CD4-positive, alpha-beta T cell treated with Interferon alpha-2 for 1 hour (primary cell): Measurements from ENCODE around the gene FBXL7.
"Not testable (repeated sequence)": the region's sequence is repeated elsewhere in the genome, so short reads cannot be mapped to it uniquely, and the experiment has no call there.

Source experiments
- DNase-seq, 2 donors: peaks; one replicate each; pipeline ENCODE4 v3.0.0-alpha.2; 2020 to 2022

The FBXL7 gene

DNA sequence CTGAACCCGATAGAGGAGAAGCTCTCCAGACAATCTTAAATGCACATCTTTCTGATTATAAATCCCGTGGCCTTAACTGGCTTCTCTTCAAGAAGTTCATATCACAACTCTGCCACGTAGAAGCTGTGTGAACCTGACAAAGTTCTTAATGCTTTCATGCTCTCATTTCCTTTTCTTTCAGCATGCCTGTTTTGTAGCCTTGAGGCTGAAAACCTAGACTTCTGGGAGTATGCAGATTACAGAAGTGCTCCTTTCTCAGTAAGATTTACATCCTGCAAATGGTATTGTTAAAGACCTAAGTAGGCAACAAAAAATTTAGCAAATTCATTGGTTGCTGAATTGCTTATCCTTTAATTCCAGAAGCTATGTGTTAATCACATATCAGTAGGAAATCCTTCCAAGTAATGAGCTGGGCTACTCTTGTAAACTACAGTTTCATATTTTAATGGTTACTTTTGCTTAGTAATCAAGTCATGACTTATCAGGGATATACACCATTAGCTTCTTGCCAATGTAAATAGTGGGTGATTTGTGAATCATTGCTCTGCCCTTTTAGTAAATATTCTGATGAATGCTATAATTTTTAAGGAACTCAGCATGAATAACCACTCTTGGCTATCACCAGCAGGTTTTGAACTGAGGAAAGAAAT, 334.7 kb downstream of the FBXL7 start:
- DNase-seq: no peak

DNA sequence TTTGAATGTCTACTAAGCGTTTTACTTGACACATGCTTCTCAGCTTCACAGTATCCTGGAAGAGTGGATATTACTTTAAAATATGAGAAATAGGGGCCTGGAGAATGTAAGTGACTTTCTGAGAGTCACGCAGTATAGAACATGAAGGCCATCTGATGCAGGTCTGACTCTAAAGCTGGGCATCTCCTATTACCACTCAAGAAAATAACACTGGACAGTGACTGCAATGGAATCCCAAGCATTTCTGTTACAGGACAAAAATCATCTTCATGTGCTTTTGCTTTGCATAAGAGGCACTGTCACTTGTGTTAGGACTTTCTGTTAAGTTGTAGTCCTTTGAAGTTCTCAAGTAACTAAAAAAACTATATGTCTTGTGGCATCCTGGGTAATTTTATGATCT, 335.5 kb downstream of the FBXL7 start:
- DNase-seq: no peak

DNA sequence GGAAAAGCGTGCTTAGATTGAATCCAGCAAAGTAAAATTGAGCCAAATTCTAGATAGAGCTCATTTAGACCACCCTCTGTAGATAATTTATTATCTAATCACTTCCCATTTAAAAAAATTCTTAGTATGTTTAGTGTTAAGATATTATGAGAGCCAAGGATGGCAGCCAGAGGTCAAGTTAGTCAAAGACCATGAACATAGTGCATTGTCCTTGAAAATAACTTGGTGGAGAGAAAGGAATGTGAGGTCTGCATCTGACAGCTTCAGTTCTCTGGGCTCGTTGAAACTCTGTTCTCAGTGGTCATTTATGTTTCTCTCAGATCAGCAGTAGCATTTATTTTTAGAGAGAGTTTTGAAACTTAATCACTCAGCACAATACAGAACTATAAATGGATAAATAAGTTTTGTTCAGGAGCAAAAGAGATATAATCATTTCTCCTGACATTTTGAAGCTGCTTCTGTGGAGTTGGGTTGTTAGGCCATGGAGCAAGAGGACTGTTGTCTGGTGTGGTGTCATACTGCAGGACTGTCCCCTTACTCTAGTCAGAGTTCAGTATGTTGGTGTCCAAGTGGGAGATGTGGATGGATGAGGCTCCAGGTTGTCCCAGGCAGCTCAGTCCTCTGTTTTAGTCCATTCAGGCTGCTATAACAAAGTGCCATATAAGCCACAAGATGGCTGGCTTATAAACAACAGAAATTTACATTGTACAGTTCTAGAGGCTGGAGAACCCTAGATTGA, 337.7 kb downstream of the FBXL7 start:
- no peak for DNase-seq

DNA sequence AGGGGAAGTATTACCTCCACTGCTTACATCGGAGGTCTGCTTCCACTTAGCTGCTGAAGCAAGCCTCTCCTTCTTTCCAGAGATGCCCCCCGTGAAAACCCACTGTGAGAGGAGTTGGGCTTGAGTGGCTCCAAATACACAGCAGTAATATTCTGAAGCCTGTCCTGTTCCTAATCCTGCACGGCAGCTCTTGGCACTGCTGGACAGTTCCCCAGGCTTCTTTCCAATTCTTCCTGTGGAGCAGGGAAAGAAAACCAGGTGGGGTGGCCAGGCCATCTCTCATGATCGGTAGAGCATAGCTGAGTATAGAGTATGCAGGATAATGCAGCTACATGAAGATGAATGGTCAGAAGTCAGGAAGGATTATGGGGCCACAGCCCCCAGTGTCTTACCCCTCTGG, 344.3 kb downstream of the FBXL7 start:
- no peak for DNase-seq

DNA sequence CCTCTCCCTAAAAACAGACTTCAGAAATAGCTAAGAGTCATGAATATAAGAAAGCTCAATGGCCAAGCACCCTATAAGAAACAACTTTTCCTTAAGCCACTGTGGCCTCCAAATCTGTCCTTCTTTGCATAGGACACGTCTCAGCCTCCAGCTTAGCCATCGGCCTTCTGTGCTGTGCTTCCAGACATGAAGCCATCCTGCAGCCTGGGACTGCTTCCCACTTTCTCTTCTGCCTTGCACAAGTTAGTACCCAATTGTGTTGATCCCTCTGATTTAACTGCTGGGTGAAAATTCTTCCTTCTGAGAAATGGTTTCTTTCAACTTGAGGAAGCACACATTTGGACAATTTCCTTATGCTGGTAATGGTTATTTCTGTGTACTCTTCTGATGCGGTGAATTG, 344.9 kb downstream of the FBXL7 start:
- DNase-seq: no peak

DNA sequence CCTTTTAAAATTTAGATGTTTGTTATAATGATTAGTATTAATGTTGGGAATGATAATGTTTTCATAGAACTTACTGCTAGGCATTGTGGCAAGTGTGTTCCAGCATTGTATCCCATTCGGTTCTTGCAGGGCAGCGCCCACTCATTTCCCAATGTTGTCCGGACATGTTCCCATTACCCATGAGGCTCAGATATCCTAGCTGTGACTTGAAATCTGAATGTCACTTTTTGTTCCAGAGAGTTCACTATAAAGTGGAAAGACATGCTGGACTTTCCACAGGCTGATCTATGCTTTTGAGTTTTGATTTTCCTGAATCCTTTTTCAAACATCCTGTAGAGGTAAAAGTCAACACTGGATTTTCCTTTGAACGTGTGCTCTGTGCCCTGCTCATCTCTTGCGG, 350.6 kb downstream of the FBXL7 start:
- no peak for DNase-seq

DNA sequence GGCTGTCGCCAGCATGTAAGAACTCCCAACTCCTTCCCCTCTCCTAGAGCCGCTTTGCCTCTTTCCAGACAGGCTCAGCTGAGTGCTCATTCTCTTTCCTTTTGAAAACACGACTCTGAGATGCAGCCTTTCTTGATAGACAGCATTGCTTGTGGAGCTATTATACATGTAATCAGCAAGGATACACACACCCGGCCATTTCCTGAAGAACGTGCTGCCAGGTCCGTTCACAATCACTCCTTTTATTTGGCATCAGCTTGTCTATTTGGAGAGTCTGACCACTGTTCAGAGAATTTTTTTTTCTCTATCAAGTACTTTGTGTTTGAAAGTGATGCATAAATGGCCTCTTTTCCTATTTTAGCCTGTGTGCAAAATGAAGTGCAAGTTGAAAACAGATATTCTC, 351.0 kb downstream of the FBXL7 start:
- no peak for DNase-seq

DNA sequence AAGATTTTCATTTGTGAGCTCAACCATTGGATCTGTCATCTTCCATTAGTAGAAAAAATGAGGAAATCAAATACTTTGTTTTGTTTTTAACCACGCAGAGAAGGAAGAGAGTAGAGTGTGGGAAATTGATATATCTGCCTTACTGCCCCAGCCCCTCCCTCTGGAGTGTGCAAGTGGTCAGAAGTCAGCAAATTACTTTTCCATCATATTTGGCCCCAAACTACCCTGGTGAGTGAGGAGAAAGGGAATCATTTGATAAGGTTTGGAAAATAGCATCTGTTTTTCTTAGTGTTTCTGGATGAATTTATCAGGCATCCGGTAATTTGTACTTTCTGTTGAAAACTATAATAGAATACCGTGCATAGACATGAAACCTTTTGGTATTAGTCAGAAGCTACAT, 352.2 kb downstream of the FBXL7 start:
- DNase-seq: no peak

DNA sequence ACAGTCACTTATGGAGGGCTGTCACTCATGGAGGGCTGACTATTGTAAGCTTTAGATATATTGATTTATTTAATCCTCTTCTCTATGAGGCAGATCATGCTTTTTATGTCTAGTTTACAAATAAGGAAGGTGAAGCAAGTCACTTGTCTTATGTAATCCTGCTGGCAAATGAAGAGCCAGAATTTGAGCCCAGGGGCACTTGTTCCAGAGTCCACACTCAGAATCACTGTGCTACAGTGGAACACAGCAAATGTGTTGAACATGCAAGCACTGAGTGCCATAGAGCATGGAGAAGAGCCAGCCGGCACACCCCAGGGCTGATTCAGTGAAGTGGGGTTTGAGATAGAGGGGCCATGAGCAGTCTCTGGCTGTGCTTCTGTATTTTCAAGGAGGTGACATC, 353.0 kb downstream of the FBXL7 start:
- DNase-seq: no peak

DNA sequence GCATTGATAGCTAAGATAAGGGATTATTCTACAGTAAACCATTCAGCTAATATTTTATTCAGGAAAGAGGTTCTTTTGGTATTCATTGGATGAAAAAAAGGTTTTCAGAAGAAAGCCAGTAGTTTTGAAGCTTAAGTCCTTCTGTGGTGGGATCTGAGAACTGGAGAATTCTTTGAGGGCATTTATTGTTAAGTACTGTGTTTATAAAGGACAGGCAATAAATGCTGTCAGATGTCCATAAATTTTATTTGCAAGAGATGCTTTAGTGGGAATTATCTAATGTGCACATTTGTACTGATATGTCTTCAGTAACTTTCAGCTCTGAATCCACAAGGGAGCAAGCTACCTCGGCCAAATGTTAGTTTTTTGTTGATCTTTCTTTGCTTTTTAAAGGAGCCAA, 358.3 kb downstream of the FBXL7 start:
- no peak for DNase-seq

DNA sequence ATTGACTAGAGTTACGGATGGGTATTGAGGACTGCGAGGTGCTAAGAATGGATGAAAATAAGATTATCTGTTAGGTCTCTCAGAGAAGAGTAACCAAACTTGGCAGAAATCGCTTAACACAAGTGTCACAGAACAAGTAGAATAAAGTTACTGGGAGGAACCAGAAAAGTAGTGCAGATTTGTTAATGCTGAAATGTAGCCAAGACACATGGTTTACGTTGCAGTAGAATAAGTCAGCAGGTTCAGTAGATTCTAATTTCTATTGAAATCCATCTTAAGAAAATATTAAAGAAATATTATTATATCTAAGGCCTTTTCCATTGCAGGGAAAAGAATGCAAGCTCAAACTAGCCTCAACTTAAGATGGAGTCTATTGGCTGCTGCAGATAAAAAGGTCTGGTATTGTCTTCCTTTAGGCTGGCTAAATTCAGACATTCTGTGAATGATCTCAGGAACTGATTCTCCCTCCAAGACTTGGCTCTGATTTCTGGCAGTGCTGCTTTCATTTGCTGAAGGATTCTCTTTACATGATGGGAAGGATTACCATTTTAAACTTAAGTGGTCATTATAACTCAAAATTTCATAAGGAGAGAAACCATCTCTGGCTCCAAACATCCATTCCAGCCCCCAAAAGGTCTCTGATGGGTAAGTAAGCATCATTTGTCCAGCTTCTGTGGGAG, 364.7 kb downstream of the FBXL7 start:
- no peak for DNase-seq

DNA sequence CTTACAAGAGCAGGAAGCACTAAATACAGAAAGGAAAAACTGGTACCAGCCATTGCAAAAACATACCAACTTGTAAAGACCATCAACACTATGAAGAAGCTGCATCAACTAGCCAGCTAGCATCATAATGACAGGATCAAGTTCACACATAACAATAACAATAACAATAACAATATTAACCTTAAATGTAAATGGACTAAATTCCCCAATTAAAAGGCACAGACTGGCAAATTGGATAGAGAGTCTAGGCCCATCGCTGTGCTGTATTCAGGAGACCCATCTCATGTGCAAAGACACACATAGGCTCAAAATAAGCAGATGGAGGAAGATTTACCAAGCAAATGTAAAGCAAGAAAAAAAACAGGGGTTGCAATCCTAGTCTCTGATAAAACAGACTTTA, 372.3 kb downstream of the FBXL7 start:
- not testable (repeated sequence) for DNase-seq

DNA sequence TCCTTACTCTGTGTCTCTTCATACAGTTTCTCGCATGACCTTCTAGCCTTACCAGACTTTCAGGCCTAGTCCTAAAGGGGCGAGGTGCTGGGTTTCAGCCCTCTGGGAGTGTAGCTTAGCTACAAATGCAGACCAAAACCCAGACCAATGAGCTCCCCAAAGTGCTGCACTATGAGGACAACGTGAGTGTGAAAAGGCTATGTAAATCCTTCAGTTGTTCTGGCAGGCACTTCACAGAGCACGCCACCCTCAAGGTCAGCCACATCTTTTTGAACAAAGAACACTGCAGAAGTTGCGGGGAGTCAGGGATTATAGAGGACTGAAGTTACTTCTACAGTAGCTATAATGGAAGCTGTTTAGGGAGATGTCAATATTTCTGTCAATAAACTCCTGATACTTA, 377.9 kb downstream of the FBXL7 start:
- no peak for DNase-seq

DNA sequence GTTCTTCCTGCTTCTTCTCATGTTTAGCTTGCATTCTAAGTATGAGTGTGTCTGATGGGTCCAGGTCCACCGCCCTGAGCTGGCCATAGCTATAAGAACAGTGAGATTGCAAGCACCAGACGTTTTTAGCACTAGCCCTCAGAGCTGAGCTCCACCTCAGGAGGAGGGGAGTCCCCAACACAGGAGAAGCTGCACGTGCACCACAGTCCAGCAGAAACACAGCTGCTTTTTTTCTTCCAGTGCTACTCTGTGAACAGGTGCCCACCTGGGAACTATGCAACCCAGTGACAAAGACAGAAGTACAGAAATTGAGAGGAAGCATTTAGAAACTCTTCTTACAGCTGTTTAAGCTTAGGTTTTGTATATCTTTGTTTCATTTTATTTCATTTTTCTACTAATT, 380.2 kb downstream of the FBXL7 start:
- no peak for DNase-seq

DNA sequence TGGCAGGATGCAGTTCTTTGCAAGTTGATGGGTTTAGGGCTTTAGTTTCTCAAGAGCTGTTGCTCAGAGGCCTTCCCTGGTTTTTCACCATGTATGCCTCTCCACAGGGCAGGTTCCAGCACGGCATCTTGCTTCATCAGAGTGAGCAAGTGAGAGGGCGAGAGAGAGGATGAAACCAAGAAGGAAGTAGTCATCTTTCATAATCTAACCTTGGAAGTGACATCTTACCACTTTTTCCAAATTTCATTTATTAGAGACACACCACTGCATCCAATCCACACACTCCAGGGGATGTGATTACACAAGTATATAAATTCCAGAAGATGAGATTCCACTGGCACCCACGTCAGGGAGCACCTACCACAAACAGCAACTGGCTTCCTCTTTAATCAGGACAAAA, 385.2 kb downstream of the FBXL7 start:
- no peak for DNase-seq

DNA sequence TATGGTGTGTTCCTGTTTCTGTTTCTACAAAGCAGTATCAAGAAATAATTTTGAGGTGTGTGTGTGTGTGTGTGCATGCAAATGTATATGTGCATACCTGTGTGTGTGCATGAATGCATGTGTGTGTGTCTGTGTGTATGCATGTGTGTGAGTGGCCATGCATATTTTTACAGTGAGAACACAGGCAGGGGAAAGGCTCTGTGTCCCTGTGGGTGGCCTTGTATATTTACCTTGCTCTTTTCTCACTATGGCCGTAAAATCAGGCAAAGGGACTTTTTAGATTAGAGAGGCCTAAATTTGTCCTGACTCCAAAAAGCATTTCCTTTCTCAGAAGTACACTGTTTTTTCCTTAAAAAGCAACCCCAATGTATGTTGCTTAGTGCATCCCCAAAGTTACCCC, 386.2 kb downstream of the FBXL7 start:
- no peak for DNase-seq

DNA sequence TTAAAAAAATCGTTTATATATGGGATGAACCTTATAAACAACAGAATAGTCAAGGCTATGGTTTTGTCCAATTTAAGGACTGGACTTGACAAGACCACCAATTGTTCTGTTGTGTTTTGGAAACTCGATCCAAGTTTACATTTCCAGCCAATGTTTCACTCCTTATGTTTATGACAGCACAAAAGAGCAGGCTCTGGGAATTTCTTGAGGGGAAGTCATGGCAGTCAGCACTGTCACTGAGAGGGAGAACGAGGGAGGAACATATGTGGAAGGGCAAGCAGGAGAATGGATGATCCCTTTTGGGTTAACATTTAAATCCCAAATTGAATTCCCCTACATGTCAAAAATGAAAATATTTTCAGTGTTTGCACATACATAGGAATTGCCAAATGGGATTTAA, 387.1 kb downstream of the FBXL7 start:
- no peak for DNase-seq

DNA sequence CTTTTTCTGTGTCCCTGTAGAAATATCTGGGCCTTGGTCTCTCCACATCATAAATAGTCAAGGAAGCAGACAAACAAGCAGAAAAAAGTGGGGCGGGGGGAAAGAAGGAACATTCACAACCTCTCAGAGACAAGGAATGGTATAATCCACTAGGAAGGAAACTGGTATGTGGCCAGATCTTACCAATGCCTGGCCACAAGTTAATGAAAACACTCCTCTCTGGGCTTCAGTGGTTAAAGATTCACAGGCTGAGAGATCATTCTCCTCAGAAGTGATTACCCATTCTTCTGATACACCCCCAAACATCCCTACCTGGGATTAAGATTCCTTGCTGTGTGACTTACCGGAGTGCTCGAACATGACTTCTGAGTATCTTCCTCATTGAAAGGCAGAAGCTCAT, 389.0 kb downstream of the FBXL7 start:
- no peak for DNase-seq

DNA sequence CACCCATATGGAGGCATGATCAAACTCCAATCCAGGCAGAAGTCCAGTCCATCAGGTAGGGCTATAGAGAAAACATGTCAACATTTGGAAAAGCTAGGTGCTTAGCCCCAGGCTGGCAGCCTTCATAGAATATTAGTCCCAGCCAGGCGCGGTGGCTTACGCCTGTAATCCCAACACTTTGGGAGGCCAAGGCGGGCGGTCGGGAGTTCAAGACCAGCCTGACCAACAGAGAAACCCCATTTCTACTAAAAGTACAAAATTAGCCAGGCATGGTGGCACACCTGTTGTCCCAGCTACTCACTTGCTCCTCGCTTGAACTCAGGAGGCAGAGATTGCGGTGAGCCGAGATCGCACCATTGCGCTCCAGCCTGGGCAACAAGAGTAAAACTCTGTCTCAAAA, 393.9 kb downstream of the FBXL7 start:
- DNase-seq: no peak

DNA sequence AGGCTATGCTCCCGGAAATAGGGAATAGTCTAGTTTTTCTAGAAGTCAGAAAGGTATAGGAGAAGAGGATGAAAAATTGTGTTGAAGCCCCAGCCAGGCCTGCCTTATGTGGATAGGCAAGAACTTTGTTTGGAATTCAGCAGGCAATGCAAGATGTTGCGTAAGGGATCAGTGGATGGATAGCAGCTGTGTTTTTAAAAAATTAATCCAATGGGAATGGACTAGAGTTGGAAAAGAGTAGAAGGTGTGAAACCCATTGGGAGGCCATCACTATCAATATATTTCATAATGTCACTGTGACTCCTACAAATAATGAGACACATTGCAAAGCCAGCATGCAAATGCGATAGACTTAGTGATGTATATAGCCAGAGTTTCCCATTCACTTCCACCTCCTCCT, 397.7 kb downstream of the FBXL7 start:
- DNase-seq: no peak

DNA sequence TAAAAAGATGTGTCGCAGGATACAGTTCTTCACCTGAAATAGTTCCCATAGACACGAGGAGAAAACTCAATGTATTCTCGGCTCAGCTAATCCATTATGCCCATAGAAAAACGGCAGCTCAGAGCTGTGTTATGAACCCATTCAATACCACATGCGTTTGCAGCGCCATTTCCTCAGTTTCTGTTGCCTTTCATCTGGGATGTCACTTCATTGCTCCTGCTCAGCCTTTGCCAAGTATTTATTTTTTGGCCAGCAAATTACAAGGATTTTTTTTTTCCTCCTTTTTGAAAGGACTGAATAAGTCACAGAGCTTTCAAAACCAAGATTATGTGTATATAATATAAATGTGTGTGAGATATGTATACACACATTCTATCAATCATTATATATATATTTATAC, 398.7 kb downstream of the FBXL7 start:
- no peak for DNase-seq

DNA sequence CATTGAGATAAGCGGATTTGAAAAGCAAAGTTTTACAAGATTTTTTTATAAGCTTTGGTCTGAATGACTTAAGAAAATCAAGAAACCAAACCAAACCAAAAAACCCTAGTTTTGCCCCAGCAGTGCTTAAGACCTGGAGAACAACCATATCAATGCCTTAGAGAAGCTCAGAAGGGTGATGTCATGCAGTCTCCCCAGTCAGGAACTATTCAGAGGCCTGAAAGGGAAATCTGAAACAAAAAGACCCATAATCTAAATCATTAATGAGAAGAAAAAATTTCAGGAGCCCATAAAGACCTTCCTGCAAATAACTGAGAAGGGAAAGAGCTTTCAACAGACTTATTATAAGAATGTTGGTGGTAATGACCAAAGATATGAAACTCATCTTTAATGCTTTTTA, 399.5 kb downstream of the FBXL7 start:
- DNase-seq: no peak

DNA sequence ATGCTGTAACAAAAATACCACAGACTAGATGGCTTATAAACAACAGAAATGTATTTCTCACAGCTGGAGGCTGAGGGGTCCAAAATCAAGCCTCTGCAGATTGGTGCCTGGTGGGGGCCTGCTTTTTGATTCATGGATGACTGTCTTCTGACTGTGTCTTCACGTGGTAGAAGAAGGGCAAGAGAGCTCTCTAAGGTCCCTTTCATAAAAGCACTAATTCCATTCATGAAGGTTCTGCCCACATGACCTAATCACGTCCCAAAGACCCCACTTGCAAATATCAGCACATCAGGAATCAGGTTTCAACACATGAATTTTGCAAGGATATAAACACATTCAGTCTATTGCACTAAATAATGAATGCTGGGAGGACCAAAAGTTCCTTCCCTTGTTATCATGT, 401.2 kb downstream of the FBXL7 start:
- no peak for DNase-seq

DNA sequence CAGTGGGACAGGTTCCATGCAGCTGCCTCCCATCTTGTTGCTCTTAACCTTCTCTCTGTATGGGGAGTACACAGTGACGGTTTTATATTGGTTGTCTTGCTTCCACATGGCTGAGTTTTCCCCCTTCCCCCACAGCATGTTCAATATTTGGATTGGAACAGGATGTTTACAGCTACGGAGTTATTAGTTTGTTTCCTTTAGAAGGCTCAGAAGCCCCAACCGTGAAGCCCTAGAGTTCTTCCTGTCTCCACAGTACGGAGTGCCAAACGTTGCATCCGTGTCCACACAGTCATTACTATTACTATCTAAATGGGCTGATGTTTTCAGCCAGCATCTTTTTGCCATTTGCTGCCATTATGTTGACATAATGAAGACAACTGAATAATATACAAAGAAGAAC, 402.1 kb downstream of the FBXL7 start:
- no peak for DNase-seq
